Measurements from ENCODE around the gene PTPN14.

PTPN14 gene

GRCh38 chr1:214364386-214364785 lies 187.0 kb downstream of the PTPN14 start:
- H3K4me3 ChIP-seq (ENCODE audit: low read depth, low read length): no peak overlapping the region
- DNase-seq (ENCODE audit: low read depth): no peak
- no peak for TF ChIP-seq CTCF (IDR thresholded peaks at IDR 0.05; ENCODE audit: insufficient read depth, low read depth, low read length, missing control alignments)

GRCh38 chr1:214363386-214363785 lies 188.0 kb downstream of the PTPN14 start:
- no peak for DNase-seq (ENCODE audit: low read depth)
- TF ChIP-seq CTCF (IDR thresholded peaks at IDR 0.05; ENCODE audit: insufficient read depth, low read depth, low read length, missing control alignments): no peak
- no peak overlapping the region for H3K4me3 ChIP-seq (ENCODE audit: low read depth, low read length)

GRCh38 chr1:214362188-214362882 lies 189.1 kb downstream of the PTPN14 start:
- no peak for TF ChIP-seq CTCF (IDR thresholded peaks at IDR 0.05; ENCODE audit: insufficient read depth, low read depth, low read length, missing control alignments)
- no peak for DNase-seq (ENCODE audit: low read depth)

GRCh38 chr1:214361636-214362035 lies 189.8 kb downstream of the PTPN14 start:
- DNase-seq (ENCODE audit: low read depth): no peak
- no peak overlapping the region for H3K4me3 ChIP-seq (ENCODE audit: low read depth, low read length)
- no peak for TF ChIP-seq CTCF (IDR thresholded peaks at IDR 0.05; ENCODE audit: insufficient read depth, low read depth, low read length, missing control alignments)

More at GRCh38 chr1:214362188-214362882, 189.1 kb downstream of the PTPN14 start:
- no peak overlapping the region for H3K4me3 ChIP-seq (ENCODE audit: low read depth, low read length)

- no peak for TF ChIP-seq CTCF (IDR thresholded peaks at IDR 0.05; ENCODE audit: insufficient read depth, low read depth, low read length, missing control alignments)
- no peak overlapping the region for H3K4me3 ChIP-seq (ENCODE audit: low read depth, low read length)
- no peak for DNase-seq (ENCODE audit: low read depth)
Observed at GRCh38 chr1:214360525-214361164, 190.8 kb downstream of the PTPN14 start.

GRCh38 chr1:214360116-214360515 lies 191.3 kb downstream of the PTPN14 start:
- no peak for DNase-seq (ENCODE audit: low read depth)
- TF ChIP-seq CTCF (IDR thresholded peaks at IDR 0.05; ENCODE audit: insufficient read depth, low read depth, low read length, missing control alignments): no peak
- H3K4me3 ChIP-seq (ENCODE audit: low read depth, low read length): no peak overlapping the region
